HG02759 (cell line): ENCODE results near the gene GSTM4.

Experiments used
- ATAC-seq: cut with Tn5 transposase; IDR thresholded peaks from one replicate; pipeline ENCODE4 v1.9.1; 2021; ENCODE audit warnings: mild to moderate bottlenecking, moderate library complexity; ENCODE audit not compliant: unreplicated experiment

GSTM4 gene

GRCh38 chr1:109655615-109656519, at the start of gene GSTM4:
Gene GSTM4, plus strand, starts transcription at chr1:109656099. Its CDS starts 291 bp downstream, at chr1:109656390.
- ATAC-seq, result peak; percentile 95

GRCh38 chr1:109609881-109610280, 46.0 kb upstream of the GSTM4 start:
- ATAC-seq, result no peak

GRCh38 chr1:109610609-109611307, 45.1 kb upstream of the GSTM4 start:
- ATAC-seq, result no peak

DNA sequence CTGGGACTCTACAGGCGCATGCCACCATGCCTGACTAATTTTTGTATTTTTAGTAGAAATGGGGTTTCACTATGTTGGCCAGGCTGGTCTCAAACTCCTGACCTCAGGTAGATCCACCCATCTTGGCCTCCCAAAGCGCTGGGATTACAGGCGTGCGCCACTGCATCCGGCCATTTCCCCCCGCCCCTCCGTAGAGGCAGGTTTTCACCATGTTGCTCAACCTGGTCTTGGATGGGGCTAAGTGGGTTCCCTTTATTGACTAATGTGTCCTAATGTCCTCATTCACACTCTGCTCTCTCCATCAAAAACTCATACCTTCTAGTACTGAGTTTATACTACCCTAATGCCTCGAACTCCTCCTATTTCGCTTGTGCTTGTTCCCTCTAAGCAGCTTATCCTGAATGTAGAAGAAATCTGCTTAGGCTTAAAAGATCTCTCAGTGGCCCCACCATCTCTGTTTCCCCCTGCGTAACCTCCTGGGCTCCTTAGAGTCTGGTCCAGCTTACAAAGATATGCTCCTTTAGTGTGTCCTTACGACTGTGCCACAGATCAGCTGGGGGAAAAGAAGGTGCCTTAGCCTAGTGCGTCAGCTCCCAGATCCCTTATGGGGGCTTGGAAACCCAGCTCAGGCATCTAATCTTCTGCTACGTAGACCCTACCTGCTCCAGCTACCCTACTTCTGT, 44.5 kb upstream of the GSTM4 start:
- ATAC-seq, result no peak

DNA sequence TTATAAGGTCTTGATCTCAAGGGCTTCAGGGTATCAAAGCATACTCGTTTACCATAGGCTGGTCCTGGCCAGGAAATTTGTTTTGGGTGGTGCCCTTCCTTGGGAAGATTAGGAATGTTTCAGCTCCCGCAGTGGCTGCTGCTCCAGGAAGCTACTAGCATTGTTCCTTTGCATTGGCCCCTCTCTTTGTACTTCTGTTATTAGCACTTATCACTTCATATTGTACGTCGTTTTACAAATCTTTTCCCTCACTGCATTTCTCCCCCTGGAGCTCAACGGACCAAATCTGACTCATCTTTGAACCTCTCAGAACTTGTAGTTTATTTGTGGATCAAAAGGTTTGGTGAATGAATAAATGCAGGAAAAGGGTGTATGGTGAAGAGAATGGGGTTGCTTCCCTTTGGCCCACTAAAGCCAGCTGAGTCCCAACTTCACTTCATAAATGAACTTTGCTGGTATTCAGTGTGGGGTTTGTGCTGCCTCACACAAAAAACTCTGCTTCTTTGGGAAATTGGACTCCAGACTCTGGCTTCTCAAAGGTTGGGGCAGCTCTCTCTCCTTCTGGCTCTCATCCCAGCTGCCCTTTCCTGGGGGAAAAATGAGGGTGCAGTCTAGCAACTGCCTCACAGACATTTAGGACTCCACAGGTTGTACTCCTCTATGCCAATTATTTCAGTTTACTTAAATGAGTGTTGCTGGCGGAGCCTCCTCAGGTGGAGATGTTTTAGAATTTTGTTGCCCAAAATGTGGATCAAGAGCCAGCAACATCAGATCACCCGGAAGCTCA, 42.3 kb upstream of the GSTM4 start:
- no peak for ATAC-seq

DNA sequence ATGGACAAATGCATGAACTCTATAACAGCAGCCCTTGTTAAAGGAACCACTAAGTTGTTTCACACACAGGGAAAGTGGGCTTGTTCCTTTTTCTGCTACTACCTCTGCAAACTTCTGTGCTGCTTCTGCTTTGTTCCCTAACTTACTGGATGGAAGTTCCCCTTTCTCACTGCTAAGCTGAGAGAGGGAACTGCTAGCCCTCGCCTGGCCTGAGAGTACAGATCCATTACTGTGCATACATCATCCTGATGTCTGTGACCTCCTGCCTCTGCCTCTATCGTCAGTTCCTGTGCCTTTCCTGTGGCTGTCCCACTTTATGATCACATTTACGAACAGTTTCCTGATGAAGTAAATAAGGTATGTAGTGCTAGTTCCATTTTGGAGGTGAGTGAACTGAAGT, 40.0 kb upstream of the GSTM4 start:
- no peak for ATAC-seq

DNA sequence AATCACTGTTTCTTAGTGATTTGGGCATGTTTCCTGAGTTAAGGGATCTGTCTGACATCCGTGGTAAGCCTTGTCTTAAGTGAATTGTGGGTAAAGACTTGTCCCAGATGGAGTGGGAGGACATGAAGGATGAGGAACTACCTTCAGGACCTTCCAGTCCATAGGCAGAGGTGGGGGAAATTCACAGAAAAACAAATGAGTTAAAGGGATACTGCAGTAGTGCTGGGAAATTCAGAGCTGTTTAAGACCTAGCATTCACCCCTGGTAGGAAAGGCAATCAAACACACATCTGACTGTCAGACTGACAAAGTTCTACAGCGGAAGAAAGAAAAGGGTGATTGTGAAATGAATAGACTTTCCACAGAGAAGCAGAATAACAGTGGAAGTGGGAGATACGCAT, 39.5 kb upstream of the GSTM4 start:
- no peak for ATAC-seq

DNA sequence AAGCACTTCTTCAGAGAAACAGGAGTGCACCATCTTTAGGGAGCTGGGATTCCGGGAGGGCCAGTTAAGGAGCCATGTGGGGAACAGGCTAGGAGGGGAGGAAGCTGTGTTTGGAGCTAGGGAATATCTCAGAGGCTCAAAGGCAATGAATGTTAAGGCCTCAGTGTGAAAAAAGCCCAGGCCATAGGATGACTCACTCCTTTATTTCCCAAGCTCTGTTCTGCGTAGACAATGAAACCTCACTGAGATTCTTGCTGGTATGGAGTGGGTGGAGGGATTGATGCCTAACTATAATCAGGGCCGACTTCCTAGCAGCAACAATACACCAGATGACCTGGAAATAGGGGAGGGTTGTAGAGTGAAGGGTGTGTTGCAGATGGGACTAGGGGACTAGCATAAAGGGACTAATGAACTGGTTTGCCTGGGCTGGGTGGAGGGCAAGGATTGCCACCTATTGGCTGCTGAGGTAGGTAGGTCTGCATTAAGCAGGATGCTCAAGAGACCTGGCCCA, 38.6 kb upstream of the GSTM4 start:
- no peak for ATAC-seq

DNA sequence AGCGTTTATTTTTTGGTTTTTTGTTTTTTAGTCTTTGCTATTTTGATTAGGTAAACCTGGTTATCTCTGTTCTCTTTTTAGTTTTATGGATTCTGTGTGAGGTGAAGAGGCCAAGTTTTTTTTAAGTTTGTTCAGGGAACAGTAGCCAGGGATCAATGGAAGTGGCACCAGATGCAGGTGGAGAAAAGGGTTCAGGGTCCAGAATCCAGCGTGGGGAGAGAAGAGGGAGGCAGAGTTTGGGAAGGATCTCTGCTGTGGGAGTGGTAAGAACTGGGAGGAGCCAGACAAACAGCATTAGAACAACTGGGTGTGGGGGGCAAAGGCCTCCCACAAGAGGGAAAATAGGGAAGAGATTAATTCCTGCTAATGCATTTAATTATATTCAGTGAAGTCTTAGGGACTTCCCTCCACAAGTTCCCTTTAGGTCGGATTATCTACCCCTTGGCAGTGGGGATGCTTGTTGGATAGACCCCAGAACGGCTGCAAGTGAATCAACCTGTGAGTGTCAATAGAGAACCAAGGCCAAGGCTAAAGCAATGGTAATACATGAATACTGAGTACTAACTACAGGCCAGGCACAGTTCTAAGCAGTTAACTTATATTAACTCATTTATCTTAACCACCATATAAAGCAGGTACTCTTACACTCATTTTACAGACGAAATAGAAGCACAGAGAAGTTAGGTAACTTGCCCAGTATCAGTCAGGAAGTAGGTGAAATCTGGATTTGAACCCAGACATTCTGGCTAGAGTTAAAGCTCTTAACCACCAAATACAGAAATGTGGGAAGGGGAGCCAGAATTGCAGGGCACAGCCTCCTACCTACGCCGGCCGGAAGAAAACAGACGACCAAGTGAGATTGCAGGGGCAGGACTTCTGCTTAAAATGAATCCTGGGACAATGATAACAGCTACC, 37.0 kb upstream of the GSTM4 start:
- no peak for ATAC-seq

DNA sequence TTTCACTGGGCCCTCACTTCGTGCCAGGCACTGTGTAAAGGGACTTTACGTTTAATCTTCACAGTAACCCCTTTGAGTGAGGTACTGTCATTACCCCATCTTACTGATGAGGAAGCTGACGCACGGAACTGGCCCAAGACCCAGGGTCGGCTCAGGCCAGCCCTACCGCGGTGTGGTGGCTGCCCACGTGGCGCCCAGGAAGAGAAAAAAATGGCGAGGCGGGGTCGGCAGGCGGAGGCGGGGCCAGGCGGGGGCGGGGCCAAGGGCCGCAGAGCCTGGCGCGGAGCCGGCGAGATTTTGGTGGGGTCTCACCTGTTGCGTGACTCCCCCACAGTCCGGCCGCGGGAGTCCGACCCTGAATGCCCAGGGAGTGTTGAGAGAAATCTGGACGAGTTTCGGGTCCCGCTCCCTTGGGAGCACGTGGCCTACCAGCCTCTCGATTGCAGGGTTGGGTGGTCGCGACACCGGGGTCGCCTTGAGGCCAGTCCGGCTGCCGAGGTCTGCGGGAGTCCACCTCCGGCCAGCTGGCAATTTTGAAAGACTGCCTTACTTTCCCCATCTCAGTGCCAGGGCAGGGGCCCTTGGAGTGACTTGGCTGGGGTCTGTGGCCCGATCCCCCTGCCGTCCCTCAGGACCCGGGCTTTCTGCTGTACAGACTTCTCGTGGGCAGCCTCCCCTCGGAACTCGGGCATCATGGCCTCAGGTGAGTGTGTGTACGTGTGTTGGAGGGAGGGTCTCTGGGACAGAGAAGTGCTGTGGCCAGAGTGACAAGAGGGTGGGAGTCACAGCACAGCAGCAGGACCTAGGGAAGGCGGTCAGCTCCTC, 36.1 kb upstream of the GSTM4 start, which contains the start of the genes AMPD2 and GNAT2:
Gene AMPD2, plus strand, starts transcription at position 262 of the 825 bp plus-strand sequence. CDS start 1,339 bp downstream, outside the sequence.
Gene GNAT2, minus strand, starts transcription at position 41 of the 825 bp plus-strand sequence. CDS start 6,746 bp downstream, outside the sequence.
- peak; percentile 57 for ATAC-seq

- no peak for ATAC-seq
Measured at GRCh38 chr1:109620401-109620791, 35.5 kb upstream of the GSTM4 start.

DNA sequence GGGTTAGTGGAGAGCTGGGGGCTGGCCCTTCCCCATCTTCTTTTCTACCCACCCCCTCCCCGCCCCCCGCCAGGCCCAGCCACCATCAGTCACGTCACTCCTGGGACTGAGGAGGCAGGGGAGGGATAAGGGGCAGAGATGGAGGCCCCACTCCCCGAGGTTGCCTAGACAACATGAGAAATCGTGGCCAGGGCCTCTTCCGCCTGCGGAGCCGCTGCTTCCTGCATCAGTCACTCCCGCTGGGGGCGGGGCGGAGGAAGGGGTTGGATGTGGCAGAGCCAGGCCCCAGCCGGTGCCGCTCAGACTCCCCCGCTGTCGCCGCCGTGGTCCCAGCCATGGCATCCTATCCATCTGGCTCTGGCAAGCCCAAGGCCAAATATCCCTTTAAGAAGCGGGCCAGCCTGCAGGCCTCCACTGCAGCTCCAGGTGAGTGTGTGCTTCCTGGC, 35.0 kb upstream of the GSTM4 start:
- peak; percentile 72 for ATAC-seq

GRCh38 chr1:109621379-109622136, 34.3 kb upstream of the GSTM4 start:
- no peak for ATAC-seq

DNA sequence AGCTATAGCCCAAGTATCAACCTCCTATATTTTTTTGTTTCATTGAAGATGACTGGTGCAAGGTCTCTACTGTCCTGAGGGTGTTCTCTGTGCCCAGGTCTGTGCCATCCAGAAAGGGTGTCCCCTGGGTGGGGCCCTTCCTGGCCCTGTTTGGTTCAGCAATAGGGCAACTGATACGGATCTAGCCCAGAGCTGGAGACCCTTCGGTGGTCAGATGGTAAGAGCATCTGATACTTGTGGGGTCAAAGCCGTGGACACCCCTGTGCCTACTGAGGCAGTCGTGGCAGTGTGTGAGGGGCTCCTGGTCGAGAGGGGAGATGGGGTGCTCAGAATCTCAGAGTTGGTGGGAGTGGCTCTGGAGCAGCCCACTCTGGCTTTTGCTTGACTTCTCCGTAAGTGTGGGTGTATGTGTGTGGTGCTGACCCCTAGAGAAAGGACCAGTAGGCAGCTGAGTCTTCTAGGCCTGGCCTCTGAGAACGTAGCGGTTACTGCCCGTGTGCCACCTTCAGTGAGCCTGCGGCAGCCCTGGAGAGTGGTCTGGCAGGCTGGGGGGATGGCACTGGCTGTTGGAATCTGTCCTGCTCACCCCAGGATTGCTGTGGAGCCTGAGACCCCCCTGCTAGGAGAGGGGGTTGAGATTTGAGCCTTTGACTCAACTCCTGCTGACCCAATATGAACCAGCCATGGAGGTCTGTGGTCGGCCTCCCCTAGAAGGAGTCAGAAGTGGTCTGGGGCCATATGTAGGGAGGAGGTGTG, 33.6 kb upstream of the GSTM4 start:
- no peak for ATAC-seq

GRCh38 chr1:109622895-109623294, 33.0 kb upstream of the GSTM4 start:
- no peak for ATAC-seq

GRCh38 chr1:109623601-109624161, 32.2 kb upstream of the GSTM4 start:
- no peak for ATAC-seq
